Measurements from ENCODE around the gene SP4.

SP4 gene

DNA sequence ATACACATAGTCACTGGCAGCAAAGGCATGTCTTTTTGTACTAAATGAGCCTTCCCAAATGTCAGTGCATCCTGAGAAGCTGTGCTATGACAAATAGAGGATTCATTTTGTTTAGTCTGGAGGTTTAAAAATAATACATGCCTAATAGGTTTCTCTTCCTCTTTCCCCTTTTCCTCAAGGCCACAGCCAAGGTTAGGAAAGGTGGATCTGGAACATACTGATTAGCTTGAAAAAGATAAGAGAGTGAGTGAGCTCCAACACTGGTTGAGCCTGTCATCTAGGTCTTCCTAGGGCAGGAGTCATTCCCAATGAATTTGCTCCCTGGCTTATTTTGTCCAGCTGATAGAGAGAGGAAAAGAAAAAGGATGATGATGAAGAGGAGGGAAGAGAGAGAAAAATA is 14.4 kb upstream of the SP4 start:
- no peak overlapping the region for H3K4me2 ChIP-seq
- no peaks in the 10 kb centered on the region for H3K79me2 ChIP-seq (ENCODE audit: insufficient read depth, low read depth)
- no peak overlapping the region for H2AFZ ChIP-seq (ENCODE audit: low read depth)
- TF ChIP-seq, protein P1, sequence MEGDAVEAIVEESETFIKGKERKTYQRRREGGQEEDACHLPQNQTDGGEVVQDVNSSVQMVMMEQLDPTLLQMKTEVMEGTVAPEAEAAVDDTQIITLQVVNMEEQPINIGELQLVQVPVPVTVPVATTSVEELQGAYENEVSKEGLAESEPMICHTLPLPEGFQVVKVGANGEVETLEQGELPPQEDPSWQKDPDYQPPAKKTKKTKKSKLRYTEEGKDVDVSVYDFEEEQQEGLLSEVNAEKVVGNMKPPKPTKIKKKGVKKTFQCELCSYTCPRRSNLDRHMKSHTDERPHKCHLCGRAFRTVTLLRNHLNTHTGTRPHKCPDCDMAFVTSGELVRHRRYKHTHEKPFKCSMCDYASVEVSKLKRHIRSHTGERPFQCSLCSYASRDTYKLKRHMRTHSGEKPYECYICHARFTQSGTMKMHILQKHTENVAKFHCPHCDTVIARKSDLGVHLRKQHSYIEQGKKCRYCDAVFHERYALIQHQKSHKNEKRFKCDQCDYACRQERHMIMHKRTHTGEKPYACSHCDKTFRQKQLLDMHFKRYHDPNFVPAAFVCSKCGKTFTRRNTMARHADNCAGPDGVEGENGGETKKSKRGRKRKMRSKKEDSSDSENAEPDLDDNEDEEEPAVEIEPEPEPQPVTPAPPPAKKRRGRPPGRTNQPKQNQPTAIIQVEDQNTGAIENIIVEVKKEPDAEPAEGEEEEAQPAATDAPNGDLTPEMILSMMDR (conservative IDR thresholded peaks at IDR 0.05; ENCODE audit: low read depth, low read length) = no peak
- H3K4me1 ChIP-seq (ENCODE audit: low read depth, poor library complexity, severe bottlenecking) = no peaks in the 10 kb centered on the region
- H3K36me3 ChIP-seq (ENCODE audit: insufficient read depth) = no peaks in the 10 kb centered on the region
- no peak overlapping the region for H3K27ac ChIP-seq
- no peaks in the 10 kb centered on the region for H3K27me3 ChIP-seq (ENCODE audit: insufficient read depth, low read depth)
- H3K4me3 ChIP-seq (IDR thresholded peaks at IDR 0.05; ENCODE audit: insufficient read depth, low read depth, low read length) = no peak overlapping the region
- H4K20me1 ChIP-seq (ENCODE audit: insufficient read depth) = no peaks in the 10 kb centered on the region
- no peak overlapping the region for H3K9ac ChIP-seq

DNA sequence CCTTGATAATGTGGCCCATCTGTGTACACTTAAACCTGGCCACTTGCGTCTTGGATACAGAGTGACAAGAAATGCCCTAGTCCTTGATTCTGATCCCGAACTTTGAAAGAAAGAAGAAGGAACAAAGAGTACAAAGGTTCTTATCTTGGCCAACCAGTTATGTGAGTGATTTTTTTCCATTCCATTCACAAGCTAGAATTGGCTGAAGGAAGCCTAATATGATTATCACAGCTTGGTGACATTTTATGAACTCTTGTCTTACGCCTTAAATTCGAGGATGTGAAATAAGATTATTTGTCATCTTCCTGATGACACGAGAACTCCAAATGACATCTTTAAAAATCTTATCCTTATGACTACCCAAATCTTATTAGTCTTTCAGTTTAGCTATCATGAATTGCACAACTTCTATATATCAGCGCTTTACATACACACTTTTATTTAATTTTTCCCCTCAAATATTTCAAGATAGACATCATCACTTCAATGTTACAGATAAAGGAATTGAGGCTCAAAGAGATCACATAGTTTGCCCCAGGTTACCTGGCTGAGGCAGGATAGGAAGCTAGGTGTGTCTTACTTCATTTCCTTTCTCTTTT is 13.0 kb upstream of the SP4 start:
- Histone ChIP-seq H3K4me3 (IDR thresholded peaks at IDR 0.05; ENCODE audit: insufficient read depth, low read depth, low read length) (no peak overlapping the region), H4K20me1 (ENCODE audit: insufficient read depth) (no peaks in the 10 kb centered on the region), H3K36me3 (ENCODE audit: insufficient read depth) (no peaks in the 10 kb centered on the region), H3K27me3 (ENCODE audit: insufficient read depth, low read depth) (no peaks in the 10 kb centered on the region), H3K9ac (no peak overlapping the region), H2AFZ (ENCODE audit: low read depth) (no peak overlapping the region), H3K79me2 (ENCODE audit: insufficient read depth, low read depth) (no peaks in the 10 kb centered on the region), H3K4me2 (no peak overlapping the region), H3K4me1 (ENCODE audit: low read depth, poor library complexity, severe bottlenecking) (no peaks in the 10 kb centered on the region), H3K27ac (no peak overlapping the region)
- TF ChIP-seq, protein P1 (conservative IDR thresholded peaks at IDR 0.05; ENCODE audit: low read depth, low read length) = no peak

DNA sequence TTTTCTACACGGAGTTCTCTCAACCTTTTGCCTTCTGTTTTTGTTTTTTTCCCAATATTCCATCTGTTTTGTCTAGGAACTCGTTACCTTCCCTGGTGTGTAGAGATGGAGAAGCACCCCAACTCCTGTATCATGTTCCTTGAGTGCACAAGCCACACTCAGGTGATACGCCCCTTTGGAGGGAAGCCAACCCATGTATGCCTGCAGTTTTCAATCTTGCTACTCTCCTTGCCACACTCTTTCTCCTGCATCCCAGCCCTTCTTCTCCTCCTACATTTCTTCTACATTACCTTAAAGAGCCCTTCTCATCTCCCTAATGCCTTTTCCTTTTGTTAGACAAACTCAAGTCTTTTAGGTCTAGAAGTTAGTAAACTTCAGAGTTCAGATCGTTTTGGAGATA is 10.2 kb upstream of the SP4 start:
- H3K27ac ChIP-seq = no peak overlapping the region
- H3K79me2 ChIP-seq (ENCODE audit: insufficient read depth, low read depth) = no peaks in the 10 kb centered on the region
- TF ChIP-seq, protein P1 (conservative IDR thresholded peaks at IDR 0.05; ENCODE audit: low read depth, low read length) = no peak
- H4K20me1 ChIP-seq (ENCODE audit: insufficient read depth) = no peaks in the 10 kb centered on the region
- no peaks in the 10 kb centered on the region for H3K36me3 ChIP-seq (ENCODE audit: insufficient read depth)
- H3K4me1 ChIP-seq (ENCODE audit: low read depth, poor library complexity, severe bottlenecking) = no peaks in the 10 kb centered on the region
- no peak overlapping the region for H3K4me3 ChIP-seq (IDR thresholded peaks at IDR 0.05; ENCODE audit: insufficient read depth, low read depth, low read length)
- H3K4me2 ChIP-seq = no peak overlapping the region
- H3K27me3 ChIP-seq (ENCODE audit: insufficient read depth, low read depth) = no peaks in the 10 kb centered on the region
- no peak overlapping the region for H3K9ac ChIP-seq
- H2AFZ ChIP-seq (ENCODE audit: low read depth) = no peak overlapping the region

DNA sequence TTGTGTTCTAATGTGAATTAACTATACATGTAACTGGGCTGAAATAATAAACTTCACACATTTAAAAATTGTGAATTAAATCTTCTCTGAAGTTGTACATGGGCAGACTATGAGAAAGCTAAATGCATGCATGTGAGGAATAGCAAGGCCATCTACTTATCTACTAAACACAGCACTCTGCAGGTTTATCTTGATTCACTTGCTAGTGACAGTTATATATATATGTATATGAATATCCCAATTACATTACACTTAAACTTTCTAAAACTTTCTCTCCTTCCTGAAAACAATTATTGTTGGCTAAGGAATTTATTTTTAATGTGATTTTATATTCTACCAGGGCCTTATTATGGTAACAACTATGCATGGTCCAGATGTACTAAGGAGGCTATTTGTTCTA is 5.1 kb upstream of the SP4 start:
- Histone ChIP-seq H3K4me2 (no peak overlapping the region), H3K9ac (no peak overlapping the region), H3K27ac (no peak overlapping the region), H4K20me1 (ENCODE audit: insufficient read depth) (no peaks in the 10 kb centered on the region), H3K4me3 (IDR thresholded peaks at IDR 0.05; ENCODE audit: insufficient read depth, low read depth, low read length) (no peak overlapping the region), H2AFZ (ENCODE audit: low read depth) (no peak overlapping the region), H3K36me3 (ENCODE audit: insufficient read depth) (no peaks in the 10 kb centered on the region), H3K79me2 (ENCODE audit: insufficient read depth, low read depth) (no peaks in the 10 kb centered on the region), H3K4me1 (ENCODE audit: low read depth, poor library complexity, severe bottlenecking) (peaks cover 10% of the 10 kb centered on the region), H3K27me3 (ENCODE audit: insufficient read depth, low read depth) (no peaks in the 10 kb centered on the region)
- TF ChIP-seq, protein P1 (conservative IDR thresholded peaks at IDR 0.05; ENCODE audit: low read depth, low read length) = no peak
